Erythroblast (primary cell): ENCODE measurements around the gene SNX32.

Experiments used
- DNase-seq, 2 experiments: peaks; one replicate each; lab custom pipeline; 2025; lab: John Stamatoyannopoulos, UW
- GATA1 ChIP-seq: IDR thresholded peaks from 2 replicates; pipeline ENCODE4 v1.6.1; 2011; ENCODE audit warnings: low read depth, mild to moderate bottlenecking, control low read depth, low read length, moderate library complexity
- POLR2A ChIP-seq: IDR thresholded peaks from 2 replicates; pipeline ENCODE4 v1.6.1; 2011; ENCODE audit warnings: mild to moderate bottlenecking, low read length

SNX32 gene

GRCh38 chr11:65866509-65867283 is 32.9 kb downstream of the SNX32 start:
- no peak for DNase-seq
- TF ChIP-seq GATA1: no peak
- no peak for TF ChIP-seq POLR2A

- DNase-seq: no peak
Observed at GRCh38 chr11:65867284-65868071, 33.7 kb downstream of the SNX32 start.

GRCh38 chr11:65868076-65868667 is 34.4 kb downstream of the SNX32 start:
- no peak for DNase-seq
- TF ChIP-seq POLR2A: peak; percentile 34
- no peak for TF ChIP-seq GATA1

More at GRCh38 chr11:65867284-65868071, 33.7 kb downstream of the SNX32 start:
- TF ChIP-seq POLR2A (no peak), GATA1 (no peak)

GRCh38 chr11:65868907-65869306 is 35.1 kb downstream of the SNX32 start:
- no peak for TF ChIP-seq POLR2A
- TF ChIP-seq GATA1: no peak
- DNase-seq: no peak

- no peak for DNase-seq
- no peak for TF ChIP-seq GATA1
- TF ChIP-seq POLR2A: peak; percentile 5
Observed at GRCh38 chr11:65869643-65870306, 36.0 kb downstream of the SNX32 start.

- DNase-seq: no peak
- no peak for TF ChIP-seq POLR2A
- no peak for TF ChIP-seq GATA1
Observed at GRCh38 chr11:65870307-65870658, 36.5 kb downstream of the SNX32 start.

GRCh38 chr11:65870706-65871681 is 37.2 kb downstream of the SNX32 start:
- TF ChIP-seq POLR2A (peak; percentile 37), GATA1 (no peak)
- DNase-seq: no peak

- DNase-seq: no peak
- TF ChIP-seq POLR2A: no peak
Observed at GRCh38 chr11:65871811-65872548, 38.2 kb downstream of the SNX32 start.

- TF ChIP-seq POLR2A (no peak), GATA1 (no peak)
- no peak for DNase-seq
Observed at GRCh38 chr11:65872586-65873317, 39.0 kb downstream of the SNX32 start, which contains the start of gene EFEMP2. EFEMP2 (minus strand) TSS chr11:65872800; CDS start chr11:65872354, 446 bp downstream.

- TF ChIP-seq GATA1 (no peak), POLR2A (peak; percentile 82)
- peak; percentile 91 to 95 for DNase-seq
Observed at GRCh38 chr11:65873318-65874156, 39.8 kb downstream of the SNX32 start.
